Spleen (tissue), 7 donors: ENCODE measurements around the gene SOST.
A peak's percentile ranks its signal among the peaks of the same experiment; 100 is the strongest.

Source experiments
- CTCF ChIP-seq, 11 experiments: fragments of 200-600 bp in 7 of 11; fragments of 450-650 bp in 4 of 11; sonication (generic) in 4 of 11; IDR thresholded peaks in 8 of 11; conservative IDR thresholded peaks in 3 of 11; 1 replicate in 7 of 11; 2 replicates in 4 of 11; pipeline versions ENCODE4 v1.4.0 to v1.8.0; 2016 to 2021; ENCODE audit warnings: antibody characterized with exemption in 11 of 11, inconsistent platforms in 4 of 11, mild to moderate bottlenecking in 1 of 11
- POLR2A ChIP-seq, 3 donors: fragments of 450-650 bp; IDR thresholded peaks; one replicate each; pipeline ENCODE4 v1.5.1; 2017; ENCODE audit warnings: antibody characterized with exemption in 3 of 3, mild to moderate bottlenecking in 1 of 3
- POLR2AphosphoS5 ChIP-seq, 3 donors: sonication (generic); formaldehyde crosslinking; IDR thresholded peaks; one replicate each; pipeline ENCODE4 v1.5.1; 2017; ENCODE audit warnings: antibody characterized with exemption in 3 of 3
- donor health status: DM: no; HTN: no; CAD: no; lungs with moderate emphysema.
- donor health status: DM: no; HTN: no; CAD: no.
- donor health status: DM: no; HTN: no; CAD: no.

- TF ChIP-seq CTCF (IDR thresholded peaks at IDR 0.05 in 8 of 11, conservative IDR thresholded peaks at IDR 0.05 in 3 of 11) (no peak), POLR2A (IDR thresholded peaks at IDR 0.05) (no peak), POLR2AphosphoS5 (IDR thresholded peaks at IDR 0.05) (peak in 1 of 3 donors; percentile 48)
Observed at GRCh38 chr17:43772877-43773648, 14.5 kb upstream of the SOST start.
